IMR-90 (cell line): Measurements from ENCODE around the gene SPDYE18. TPM values are rescaled to one million over a fixed set of nuclear protein-coding genes. Genes with fewer than 3 reads are reported as not detected.
"Not testable (repeated sequence)": the region's sequence is repeated elsewhere in the genome, so short reads cannot be mapped to it uniquely, and the experiment has no call there.

Source experiments
- ATAC-seq: fragments of 200-7000 bp; cut with Tn5 transposase; 2 replicates; pipeline ENCODE4 v1.9.1; 2020; ENCODE audit warnings: low read depth, mild to moderate bottlenecking, moderate library complexity
- BruUV-seq: library from RNA; stranded (reverse); fragments of 400-500 nt; replicated peaks from 2 replicates; lab custom pipeline; 2021; lab: Mats Ljungman, UMichigan
- CTCF ChIA-PET: fragments of 300-600 bp; formaldehyde crosslinking; extraction: SDS; loops from one replicate; lab custom pipeline; 2021; ENCODE audit warnings: antibody characterized with exemption; lab: Yijun Ruan, JAX
- POLR2A ChIA-PET: fragments of 300-600 bp; sonication (Branson Sonifier 250); formaldehyde crosslinking; loops from one replicate; lab custom pipeline; 2022; ENCODE audit warnings: antibody characterized with exemption; ENCODE audit not compliant: unreplicated experiment; lab: Charles Lee
- DNase-seq: peaks from one replicate; pipeline ENCODE4 v3.0.0; 2013
- H2AFZ ChIP-seq: replicated peaks from 2 replicates; pipeline ENCODE3; 2013; ENCODE audit warnings: low read length, mild to moderate bottlenecking; ENCODE audit not compliant: poor library complexity
- H2AK5ac ChIP-seq: 2 replicates; pipeline ENCODE4 v1.6.1; 2013; ENCODE audit warnings: low read depth, low read length, inconsistent platforms
- H2AK9ac ChIP-seq: replicated peaks from 2 replicates; pipeline ENCODE3; 2013; ENCODE audit warnings: mild to moderate bottlenecking, low read depth, low read length, moderate library complexity; ENCODE audit not compliant: poor library complexity
- H2BK120ac ChIP-seq: 2 replicates; pipeline ENCODE4 v1.6.1; 2013; ENCODE audit warnings: low read depth, low read length, inconsistent platforms
- H2BK15ac ChIP-seq: 3 replicates; pipeline ENCODE4 v1.6.1; 2013; ENCODE audit warnings: low read depth, low read length, inconsistent platforms
- H2BK20ac ChIP-seq: 2 replicates; pipeline ENCODE4 v1.6.1; 2013; ENCODE audit warnings: low read depth, mild to moderate bottlenecking, inconsistent platforms, low read length, moderate library complexity
- H2BK5ac ChIP-seq: 2 replicates; pipeline ENCODE4 v1.6.1; 2013; ENCODE audit warnings: mild to moderate bottlenecking, low read depth, low read length, inconsistent platforms; ENCODE audit not compliant: poor library complexity, severe bottlenecking
- H3K14ac ChIP-seq: replicated peaks from 2 replicates; pipeline ENCODE4 v1.6.1; 2013; ENCODE audit warnings: low read depth, low read length, inconsistent platforms
- H3K18ac ChIP-seq: 2 replicates; pipeline ENCODE4 v1.6.1; 2013; ENCODE audit warnings: low read depth, low read length, control low read depth
- H3K23ac ChIP-seq: 2 replicates; pipeline ENCODE4 v1.6.1; 2013; ENCODE audit warnings: low read depth, low read length, inconsistent platforms
- H3K27ac ChIP-seq: 2 replicates; pipeline ENCODE4 v1.5.1; 2013; ENCODE audit warnings: mild to moderate bottlenecking, control low read depth, low read length; ENCODE audit not compliant: insufficient read depth
- H3K27me3 ChIP-seq: 2 replicates; pipeline ENCODE4 v1.6.1; 2013; ENCODE audit warnings: low read length; ENCODE audit not compliant: control insufficient read depth, insufficient read depth
- H3K36me3 ChIP-seq: 2 replicates; pipeline ENCODE4 v1.6.1; 2013; ENCODE audit warnings: low read length, mixed read lengths; ENCODE audit not compliant: control insufficient read depth, insufficient read depth
- H3K4ac ChIP-seq: 2 replicates; pipeline ENCODE4 v1.6.1; 2013; ENCODE audit warnings: low read depth, low read length, inconsistent platforms
- H3K4me1 ChIP-seq: 2 replicates; pipeline ENCODE4 v1.6.1; 2013; ENCODE audit warnings: low read length, mixed read lengths; ENCODE audit not compliant: control insufficient read depth, insufficient read depth
- H3K4me2 ChIP-seq: 2 replicates; pipeline ENCODE4 v1.6.1; 2013; ENCODE audit warnings: low read depth, mild to moderate bottlenecking, control low read depth, low read length, moderate library complexity
- H3K4me3 ChIP-seq: 2 replicates; pipeline ENCODE4 v1.5.1; 2013; ENCODE audit warnings: low read depth, mild to moderate bottlenecking, control low read depth, low read length, moderate library complexity; ENCODE audit not compliant: insufficient read depth
- H3K56ac ChIP-seq: 2 replicates; pipeline ENCODE4 v1.6.1; 2013; ENCODE audit warnings: low read length, inconsistent platforms; ENCODE audit not compliant: insufficient read depth; ENCODE audit errors: extremely low read depth
- H3K79me1 ChIP-seq, 2 experiments: 2 replicates each; pipeline ENCODE4 v1.6.1; 2013; ENCODE audit warnings: low read length in 2 of 2, inconsistent platforms in 1 of 2, low read depth in 1 of 2
- H3K9ac ChIP-seq: 2 replicates; pipeline ENCODE4 v1.6.1; 2013; ENCODE audit warnings: low read depth, low read length, control low read depth
- H3K9me1 ChIP-seq: 2 replicates; pipeline ENCODE4 v1.6.1; 2013; ENCODE audit warnings: low read length, inconsistent platforms; ENCODE audit not compliant: insufficient read depth
- H3K9me3 ChIP-seq: 2 replicates; pipeline ENCODE4 v1.6.1; 2013; ENCODE audit warnings: low read length; ENCODE audit not compliant: control insufficient read depth, insufficient read depth
- H4K20me1 ChIP-seq: 2 replicates; pipeline ENCODE4 v1.6.1; 2013; ENCODE audit warnings: low read length, inconsistent platforms; ENCODE audit not compliant: insufficient read depth
- H4K5ac ChIP-seq: 2 replicates; pipeline ENCODE4 v1.6.1; 2013; ENCODE audit warnings: mild to moderate bottlenecking, low read depth, low read length, control low read depth
- H4K8ac ChIP-seq, 2 experiments: 2 replicates each; pipeline ENCODE4 v1.6.1; 2013; ENCODE audit warnings: low read depth in 2 of 2, low read length in 2 of 2, control low read depth in 1 of 2, inconsistent platforms in 1 of 2
- H4K91ac ChIP-seq: 2 replicates; pipeline ENCODE4 v1.6.1; 2013; ENCODE audit warnings: low read depth, low read length, inconsistent platforms; ENCODE audit not compliant: insufficient read depth
- WGBS, 2 experiments: methylation state at CpG; one replicate each; pipeline versions ENCODE4 v1.1.5 to v1.1.7; 2013; ENCODE audit warnings: missing lambda C conversion rate in 2 of 2; ENCODE audit not compliant: insufficient read length in 1 of 2; ENCODE audit errors: extremely low coverage in 2 of 2; 5-methylcytosine and 5-hydroxymethylcytosine counted together
- dilution Hi-C: fragments of 300-500 bp; cut with HindIII; formaldehyde crosslinking; loops from one replicate; pipeline ENCODE4 v1.14.3; 2018; ENCODE audit warnings: low sequenced_read_pairs; ENCODE audit not compliant: unreplicated experiment
- in situ Hi-C: fragments of 300-500 bp; cut with MboI; formaldehyde crosslinking; loops from 3 replicates; pipeline ENCODE4 v1.14.3; 2019; ENCODE audit warnings: low sequenced_read_pairs, inconsistent platforms, mixed read lengths
- intact Hi-C: fragments of 100-400 bp; cut with micrococcal nuclease; formaldehyde crosslinking; loops from 2 replicates; pipeline ENCODE4 v1.10.0; 2022
- polyA plus RNA-seq, 3 experiments: library from polyadenylated mRNA; depleted of rRNA; stranded (reverse); fragments of >200 nt; gene quantifications; 2 replicates each; pipeline ENCODE4 v1.2.3, GENCODE V29; 2012; ENCODE audit warnings: low replicate concordance in 1 of 3
- total RNA-seq: library from RNA; depleted of rRNA; stranded (reverse); fragments of >200 nt; gene quantifications from 2 replicates; pipeline ENCODE4 v1.2.3, GENCODE V29; 2012

The SPDYE18 gene
- total and polyA plus RNA-seq, 2 of the 4 experiments (the other 2 are of a cell fraction) = not detected

GRCh38 chr7:77107659-77108058 is 45.3 kb upstream of the SPDYE18 start:
- Histone ChIP-seq H3K4ac (peak overlapping the region; percentile 68), H3K23ac (peak overlapping the region; percentile 87), H2AK5ac (peak overlapping the region; percentile 54; the same call in 1 of the 2 replicates), H3K18ac (peak overlapping the region; percentile 94), H4K5ac (peak overlapping the region; percentile 79), H3K9ac (0 out of 2 replicates have a peak overlapping the region, but pooled peaks have one; percentile 50), H2BK20ac (peak overlapping the region; percentile 85), H2BK5ac (peak overlapping the region; percentile 98), H3K27ac (peak overlapping the region; percentile 98), H3K56ac (peak overlapping the region; percentile 22; the same call in 1 of the 2 replicates), H4K8ac (peak overlapping the region; percentile 75 to 79; a peak in 3 of 4 replicates), H4K91ac (peak overlapping the region; percentile 77), H3K4me1 (peaks cover 10% of the 10 kb centered on the region), H2BK15ac (peak overlapping the region; percentile 20; the same call in 2 of the 3 replicates), H3K14ac (peak overlapping the region; percentile 38; the same call in 1 of the 2 replicates), H3K4me2 (peak overlapping the region; percentile 56), H2BK120ac (peak overlapping the region; percentile 91)
- H3K36me3 ChIP-seq, H2AK9ac ChIP-seq, POLR2A ChIA-PET, in situ Hi-C loops, H3K27me3 ChIP-seq, H3K79me1 ChIP-seq, dilution Hi-C loops, H3K9me3 ChIP-seq, H4K20me1 ChIP-seq, H3K4me3 ChIP-seq, intact Hi-C loops, CTCF ChIA-PET, DNase-seq, H3K9me1 ChIP-seq, H2AFZ ChIP-seq, BruUV-seq: not testable (repeated sequence)
- ATAC-seq = 0 out of 2 replicates have a peak, but pooled peaks have one; percentile 9
- no CpG with 5 or more reads among the region's 3 CpGs for WGBS, 2 experiments

GRCh38 chr7:77105904-77106303 is 43.5 kb upstream of the SPDYE18 start:
- peak overlapping the region in 1 of 2 experiments; percentile 68; a peak in 1 of 4 replicates for H4K8ac ChIP-seq
- dilution Hi-C loops, H4K20me1 ChIP-seq, H2AFZ ChIP-seq, H3K36me3 ChIP-seq, CTCF ChIA-PET, in situ Hi-C loops, BruUV-seq, H2AK9ac ChIP-seq, H3K9me3 ChIP-seq, POLR2A ChIA-PET, H2BK15ac ChIP-seq, H3K9me1 ChIP-seq, H3K9ac ChIP-seq, H3K4me2 ChIP-seq, intact Hi-C loops, H3K27me3 ChIP-seq, H3K79me1 ChIP-seq, H4K5ac ChIP-seq, H3K27ac ChIP-seq, H3K56ac ChIP-seq, H3K4me3 ChIP-seq, H3K14ac ChIP-seq: not testable (repeated sequence)
- no CpG with 5 or more reads among the region's 3 CpGs for WGBS, 2 experiments
- ATAC-seq (peak; percentile 66), DNase-seq (peak; percentile 72)
- H3K23ac ChIP-seq = peak overlapping the region; percentile 85; the same call in 1 of the 2 replicates
- H2AK5ac ChIP-seq = peak overlapping the region; percentile 67; the same call in 1 of the 2 replicates
- H3K4me1 ChIP-seq = peaks cover 10% of the 10 kb centered on the region
- H2BK20ac ChIP-seq = peak overlapping the region; percentile 61; the same call in 1 of the 2 replicates
- H2BK120ac ChIP-seq = peak overlapping the region; percentile 86; the same call in 1 of the 2 replicates
- peak overlapping the region; percentile 55; the same call in 1 of the 2 replicates for H4K91ac ChIP-seq
- peak overlapping the region; percentile 86 for H2BK5ac ChIP-seq
- peak overlapping the region; percentile 83; the same call in 1 of the 2 replicates for H3K4ac ChIP-seq
- peak overlapping the region; percentile 94; the same call in 1 of the 2 replicates for H3K18ac ChIP-seq
